A549 (cell line): ENCODE measurements around the gene HECTD4. TPM values are rescaled to one million over a fixed set of nuclear protein-coding genes. Genes with fewer than 3 reads are reported as not detected.

Experiments
- ATAC-seq, 2 experiments: fragments of 200-7000 bp in 1 of 2; fragments of >200 bp in 1 of 2; cut with Nextera tagmentation in 1 of 2; cut with Tn5 transposase in 1 of 2; 3 replicates each; pipeline versions ENCODE4 v1.8.0 to v1.9.1; 2018 to 2020; ENCODE audit warnings: mild to moderate bottlenecking in 1 of 2, moderate library complexity in 1 of 2
- CTCF ChIA-PET: fragments of 300-600 bp; sonication (Branson Sonifier 250); formaldehyde crosslinking; extraction: SDS; loops from one replicate; lab custom pipeline; 2021; ENCODE audit warnings: antibody characterized with exemption, inconsistent platforms; lab: Yijun Ruan, JAX
- POLR2A ChIA-PET: fragments of 350-600 bp; formaldehyde crosslinking; extraction: SDS; loops from one replicate; lab custom pipeline; 2021; ENCODE audit warnings: antibody characterized with exemption, inconsistent platforms; lab: Yijun Ruan, JAX
- DNase-seq, 2 experiments: peaks; one replicate each; pipeline versions ENCODE4 v3.0.0 to v3.0.0-alpha.2; 2011 to 2016; ENCODE audit warnings: low read depth in 1 of 2, low spot score in 1 of 2
- FAIRE-seq: peaks from 2 replicates; lab custom pipeline; 2011; peaks lifted over from hg19 to GRCh38; lab: Jason Lieb, UNC
- H3K27ac ChIP-seq, 2 experiments: fragments of >200 bp; sonication (Bioruptor Twin); formaldehyde crosslinking; 3 replicates each; pipeline ENCODE4 v1.5.1; 2016 to 2017
- H3K4me1 ChIP-seq: fragments of >200 bp; sonication (Bioruptor Twin); formaldehyde crosslinking; 3 replicates; pipeline ENCODE4 v1.6.1; 2016
- H3K4me2 ChIP-seq: fragments of >200 bp; sonication (Bioruptor Twin); formaldehyde crosslinking; 3 replicates; pipeline ENCODE4 v1.6.1; 2016
- H3K4me3 ChIP-seq: fragments of >200 bp; sonication (Bioruptor Twin); formaldehyde crosslinking; 3 replicates; pipeline ENCODE4 v1.5.1; 2016
- H3K9me3 ChIP-seq: fragments of >200 bp; sonication (Bioruptor Twin); formaldehyde crosslinking; 3 replicates; pipeline ENCODE4 v1.6.1; 2016
- BHLHE40 ChIP-seq: IDR thresholded peaks from 2 replicates; pipeline ENCODE4 v1.6.1; 2012; ENCODE audit warnings: low read depth, low read length, inconsistent platforms
- EHF ChIP-seq: fragments of 250-450 bp; sonication (Bioruptor Pico); IDR thresholded peaks from 2 replicates; pipeline ENCODE4 v1.5.0; 2020; ENCODE audit warnings: mild to moderate bottlenecking
- ESRRA ChIP-seq: fragments of 150-350 bp; IDR thresholded peaks from 2 replicates; pipeline ENCODE4 v1.6.1; 2014; ENCODE audit warnings: mild to moderate bottlenecking, low read length, borderline replicate concordance
- FOXS1 ChIP-seq: fragments of 250-450 bp; sonication (Bioruptor Pico); IDR thresholded peaks from 2 replicates; pipeline ENCODE4 v1.5.0; 2020; ENCODE audit warnings: mild to moderate bottlenecking, moderate library complexity
- MAZ ChIP-seq: fragments of 150-350 bp; IDR thresholded peaks from 2 replicates; pipeline ENCODE4 v1.6.1; 2014; ENCODE audit warnings: antibody characterized with exemption, low read depth, low read length, borderline replicate concordance
- MYC ChIP-seq: IDR thresholded peaks from 2 replicates; pipeline ENCODE4 v1.6.1; 2012; ENCODE audit warnings: mild to moderate bottlenecking, inconsistent platforms, low read length, improper control_type of control experiment, borderline replicate concordance
- POLR2AphosphoS2 ChIP-seq: conservative IDR thresholded peaks from 2 replicates; pipeline ENCODE4 v1.6.1; 2012; ENCODE audit warnings: low read length, improper control_type of control experiment, inconsistent platforms
- RAD21 ChIP-seq, 2 experiments: fragments of >200 bp in 1 of 2; sonication (Bioruptor Twin) in 1 of 2; formaldehyde crosslinking in 1 of 2; IDR thresholded peaks in 1 of 2; conservative IDR thresholded peaks in 1 of 2; 2 replicates in 1 of 2; 3 replicates in 1 of 2; pipeline ENCODE4 v1.6.1; 2012 to 2018; ENCODE audit warnings: inconsistent platforms in 1 of 2
- RCOR1 ChIP-seq: fragments of 150-350 bp; IDR thresholded peaks from 2 replicates; pipeline ENCODE4 v1.6.1; 2014; ENCODE audit warnings: antibody characterized with exemption, low read length, low read depth
- SMC3 ChIP-seq: fragments of >200 bp; sonication (Bioruptor Twin); formaldehyde crosslinking; IDR thresholded peaks from 3 replicates; pipeline ENCODE4 v1.6.1; 2018; ENCODE audit warnings: inconsistent platforms
- TP53 ChIP-seq: fragments of 250-450 bp; sonication (Bioruptor Pico); IDR thresholded peaks from 2 replicates; pipeline ENCODE4 v1.5.0; 2021; ENCODE audit warnings: mild to moderate bottlenecking, moderate library complexity
- ZNF302 ChIP-seq: fragments of 250-450 bp; sonication (Bioruptor Pico); IDR thresholded peaks from 2 replicates; pipeline ENCODE4 v1.9.0; 2021; ENCODE audit warnings: inconsistent platforms, mild to moderate bottlenecking, moderate library complexity
- ZSCAN20 ChIP-seq: fragments of 250-450 bp; sonication (Bioruptor Pico); IDR thresholded peaks from 2 replicates; pipeline ENCODE4 v1.8.0; 2022; ENCODE audit warnings: mild to moderate bottlenecking, moderate library complexity
- WGBS: methylation state at CpG from one replicate; pipeline ENCODE4 v1.1.6; 2017; ENCODE audit errors: missing lambda C conversion rate; 5-methylcytosine and 5-hydroxymethylcytosine counted together
- polyA plus RNA-seq, 4 experiments: library from polyadenylated mRNA; depleted of rRNA in 3 of 4; stranded (reverse); fragments of >200 nt; fragmentation: RNase III in 1 of 4; extraction: RNeasy Plus Mini Kit Qiagen cat#74134 plus additional on column Dnase treatment in 1 of 4; gene quantifications; 2 replicates in 3 of 4; 3 replicates in 1 of 4; pipeline ENCODE4 v1.2.3, GENCODE V29; 2011 to 2017
- TF ChIP-seq, protein P1 (sequence below): fragments of >200 bp; sonication (Bioruptor Twin); formaldehyde crosslinking; IDR thresholded peaks from 2 replicates; pipeline ENCODE4 v1.6.1; 2016
- TF ChIP-seq, protein P2 (sequence below): IDR thresholded peaks from 2 replicates; pipeline ENCODE4 v1.6.1; 2012; ENCODE audit warnings: low read depth, borderline replicate concordance
- TF ChIP-seq, protein P3 (sequence below): fragments of 250-450 bp; sonication (Bioruptor Pico); IDR thresholded peaks from 2 replicates; pipeline ENCODE4 v1.5.0; 2021; ENCODE audit warnings: mild to moderate bottlenecking, moderate library complexity, borderline replicate concordance
- TF ChIP-seq, protein P4 (sequence below): fragments of >200 bp; sonication (Bioruptor Twin); formaldehyde crosslinking; IDR thresholded peaks from 3 replicates; pipeline ENCODE4 v1.5.1; 2016

HECTD4 gene
- polyA plus RNA-seq, 2 of the 4 experiments (the other 2 are of a cell fraction): 9.9 to 14.7 TPM

DNA sequence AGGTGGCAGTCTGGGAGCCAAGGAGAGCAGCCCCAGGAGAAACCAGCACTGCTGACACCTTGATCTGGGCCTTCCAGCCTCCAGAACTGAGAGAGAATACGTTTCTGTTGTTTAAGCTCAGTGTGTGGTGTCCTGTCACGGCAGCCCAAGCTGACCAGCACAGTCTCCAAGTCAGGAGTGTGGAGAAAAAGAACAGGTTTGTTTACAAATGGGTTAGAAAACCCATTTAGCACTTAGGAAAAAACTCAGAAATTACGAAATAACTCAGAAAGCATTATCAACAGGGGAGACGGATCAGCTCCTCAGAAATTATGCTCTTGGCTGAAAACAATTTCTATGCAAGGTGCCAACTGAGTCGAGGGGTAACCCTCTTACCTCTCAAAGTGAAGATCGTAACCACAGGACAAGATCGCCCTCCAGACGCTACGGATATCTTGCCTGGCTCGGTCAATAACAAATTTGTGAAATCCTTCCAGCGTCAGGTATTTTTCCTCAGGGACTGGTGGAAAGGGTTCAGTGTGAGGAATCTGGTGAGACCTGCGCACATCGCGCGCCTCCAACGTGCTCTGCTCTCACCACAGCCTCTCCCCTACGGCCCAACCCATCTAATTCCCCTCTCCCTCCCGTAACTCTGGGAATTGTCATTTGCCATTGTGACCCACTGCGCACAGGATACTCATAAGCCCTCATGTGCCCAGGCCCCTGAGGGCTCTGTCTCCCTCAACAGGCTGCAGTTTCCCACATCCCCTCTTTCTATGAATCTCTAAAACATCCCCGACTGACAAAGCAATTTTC, 206.7 kb downstream of the HECTD4 start:
- no peaks in the 10 kb centered on the region for H3K9me3 ChIP-seq
- H3K4me1 ChIP-seq: no peaks in the 10 kb centered on the region
- no peak for ATAC-seq
- TF ChIP-seq, protein P1, sequence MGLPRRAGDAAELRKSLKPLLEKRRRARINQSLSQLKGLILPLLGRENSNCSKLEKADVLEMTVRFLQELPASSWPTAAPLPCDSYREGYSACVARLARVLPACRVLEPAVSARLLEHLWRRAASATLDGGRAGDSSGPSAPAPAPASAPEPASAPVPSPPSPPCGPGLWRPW: no peak
- no peak overlapping the region for H3K27ac ChIP-seq
- CTCF ChIA-PET: interaction anchor here (0.8 to 1.5 kb wide), 3 partner anchors 11 to 22 kb away, joined by 3 to 6 read pairs (median 3); no protein-coding TSS in a partner anchor
- no peak for DNase-seq
- 90% methylated on average over 20 of the region's 20 CpGs for WGBS
- POLR2A ChIA-PET: no interaction called here
- H3K4me2 ChIP-seq: no peak overlapping the region
- H3K4me3 ChIP-seq: no peak overlapping the region
- FAIRE-seq: no peak

DNA sequence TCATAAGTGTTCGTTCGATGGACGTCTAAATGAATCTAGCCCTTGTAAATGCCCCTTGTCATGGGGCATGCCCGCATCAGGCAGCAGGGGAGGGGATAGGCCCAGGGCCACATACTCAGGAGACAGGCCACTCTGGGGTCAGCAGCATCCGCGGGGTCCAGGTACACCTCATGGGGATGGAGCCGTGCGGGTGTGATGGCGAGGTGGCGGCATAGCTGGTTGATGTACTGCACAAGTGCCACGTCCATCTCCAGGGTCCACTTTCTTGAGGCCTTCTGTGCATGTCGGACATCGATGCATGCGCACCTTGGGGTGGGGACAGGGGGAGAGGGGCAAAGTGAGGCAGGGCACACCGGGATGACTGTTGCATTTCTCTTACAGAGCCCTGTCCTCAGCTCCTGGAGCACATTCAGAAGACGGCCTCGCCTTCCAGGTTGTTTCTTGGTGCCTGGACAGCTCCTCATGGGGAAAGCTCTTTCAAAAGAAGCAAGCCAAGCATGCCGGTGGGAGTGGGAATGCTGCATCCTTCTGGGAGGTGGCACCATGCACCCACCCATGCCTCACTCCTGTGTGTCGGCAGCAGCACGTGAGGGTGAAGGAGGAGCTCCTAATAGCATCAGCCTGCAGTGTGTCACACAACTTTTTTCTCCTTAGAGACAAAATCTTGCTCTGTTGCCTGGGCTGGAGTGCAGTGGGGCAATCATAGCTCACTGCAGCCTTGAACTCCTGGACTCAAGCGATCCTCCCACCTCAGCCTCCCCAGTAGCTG, 209.5 kb downstream of the HECTD4 start:
- DNase-seq (no peak), FAIRE-seq (no peak), ATAC-seq (no peak)
- no peak for TF ChIP-seq BHLHE40
- Histone ChIP-seq H3K4me3 (no peak overlapping the region), H3K4me2 (no peak overlapping the region), H3K4me1 (no peaks in the 10 kb centered on the region), H3K9me3 (no peaks in the 10 kb centered on the region), H3K27ac (no peak overlapping the region)
- ChIA-PET POLR2A (no interaction called here), CTCF (interaction anchor here (0.9 to 2.1 kb wide), 4 partner anchors 10 to 228 kb away, joined by 3 to 7 read pairs (median 4); no protein-coding TSS in a partner anchor)
- WGBS: 93% methylated on average over 15 of the region's 21 CpGs

DNA sequence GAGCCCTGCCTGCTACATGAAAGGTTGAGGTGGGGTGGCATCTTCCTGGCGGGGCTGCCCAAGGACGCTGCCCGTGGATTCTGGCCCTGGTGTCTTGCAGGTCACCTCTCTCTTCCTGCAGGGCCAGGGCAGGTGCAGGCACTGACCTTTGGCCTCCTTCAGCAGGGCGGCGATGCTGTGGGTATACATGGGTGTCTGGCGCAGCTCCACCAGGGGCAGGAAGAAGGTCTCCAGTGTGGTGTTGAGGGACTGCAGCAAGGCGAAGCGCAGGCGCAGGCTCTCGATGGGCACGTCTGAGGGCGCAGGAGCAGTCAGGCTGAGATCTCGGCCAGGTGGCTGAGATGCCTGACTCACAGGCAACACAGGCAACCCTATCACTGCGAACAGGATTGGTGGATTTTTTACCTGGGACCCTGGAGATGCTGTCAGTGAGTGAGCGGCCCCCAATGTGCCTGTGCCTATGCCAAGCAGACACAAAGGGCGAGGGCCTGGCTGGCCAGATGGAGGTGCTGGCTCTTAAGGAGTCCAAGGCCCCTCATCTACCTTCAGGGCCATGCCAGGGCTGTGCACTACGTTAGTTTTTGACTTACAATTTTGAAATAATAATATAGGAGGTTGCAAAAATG, 211.1 kb downstream of the HECTD4 start:
- Histone ChIP-seq H3K4me1 (no peaks in the 10 kb centered on the region), H3K27ac (no peak overlapping the region), H3K9me3 (no peaks in the 10 kb centered on the region), H3K4me2 (no peak overlapping the region), H3K4me3 (no peak overlapping the region)
- CTCF ChIA-PET: interaction anchor here (0.6 to 2.1 kb wide), 3 partner anchors 27 to 489 kb away, joined by 4 to 7 read pairs (median 4); no protein-coding TSS in a partner anchor
- WGBS: 87% methylated on average over 16 of the region's 17 CpGs
- DNase-seq (no peak), ATAC-seq (no peak), FAIRE-seq (no peak)
- TF ChIP-seq MAZ: no peak
- no peak for TF ChIP-seq ZSCAN20 (CRISPR knock-in tag)
- no peak for TF ChIP-seq ZNF302
- no peak for TF ChIP-seq POLR2AphosphoS2
- TF ChIP-seq MYC: no peak
- no peak for TF ChIP-seq EHF (CRISPR knock-in tag)
- TF ChIP-seq FOXS1: no peak
- TF ChIP-seq, protein P2, sequence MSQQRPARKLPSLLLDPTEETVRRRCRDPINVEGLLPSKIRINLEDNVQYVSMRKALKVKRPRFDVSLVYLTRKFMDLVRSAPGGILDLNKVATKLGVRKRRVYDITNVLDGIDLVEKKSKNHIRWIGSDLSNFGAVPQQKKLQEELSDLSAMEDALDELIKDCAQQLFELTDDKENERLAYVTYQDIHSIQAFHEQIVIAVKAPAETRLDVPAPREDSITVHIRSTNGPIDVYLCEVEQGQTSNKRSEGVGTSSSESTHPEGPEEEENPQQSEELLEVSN: no peak
- TF ChIP-seq, protein P3, sequence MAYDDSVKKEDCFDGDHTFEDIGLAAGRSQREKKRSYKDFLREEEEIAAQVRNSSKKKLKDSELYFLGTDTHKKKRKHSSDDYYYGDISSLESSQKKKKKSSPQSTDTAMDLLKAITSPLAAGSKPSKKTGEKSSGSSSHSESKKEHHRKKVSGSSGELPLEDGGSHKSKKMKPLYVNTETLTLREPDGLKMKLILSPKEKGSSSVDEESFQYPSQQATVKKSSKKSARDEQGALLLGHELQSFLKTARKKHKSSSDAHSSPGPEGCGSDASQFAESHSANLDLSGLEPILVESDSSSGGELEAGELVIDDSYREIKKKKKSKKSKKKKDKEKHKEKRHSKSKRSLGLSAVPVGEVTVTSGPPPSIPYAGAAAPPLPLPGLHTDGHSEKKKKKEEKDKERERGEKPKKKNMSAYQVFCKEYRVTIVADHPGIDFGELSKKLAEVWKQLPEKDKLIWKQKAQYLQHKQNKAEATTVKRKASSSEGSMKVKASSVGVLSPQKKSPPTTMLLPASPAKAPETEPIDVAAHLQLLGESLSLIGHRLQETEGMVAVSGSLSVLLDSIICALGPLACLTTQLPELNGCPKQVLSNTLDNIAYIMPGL (CRISPR knock-in tag): no peak
- no peak for TF ChIP-seq TP53 (CRISPR knock-in tag)
- POLR2A ChIA-PET: no interaction called here

DNA sequence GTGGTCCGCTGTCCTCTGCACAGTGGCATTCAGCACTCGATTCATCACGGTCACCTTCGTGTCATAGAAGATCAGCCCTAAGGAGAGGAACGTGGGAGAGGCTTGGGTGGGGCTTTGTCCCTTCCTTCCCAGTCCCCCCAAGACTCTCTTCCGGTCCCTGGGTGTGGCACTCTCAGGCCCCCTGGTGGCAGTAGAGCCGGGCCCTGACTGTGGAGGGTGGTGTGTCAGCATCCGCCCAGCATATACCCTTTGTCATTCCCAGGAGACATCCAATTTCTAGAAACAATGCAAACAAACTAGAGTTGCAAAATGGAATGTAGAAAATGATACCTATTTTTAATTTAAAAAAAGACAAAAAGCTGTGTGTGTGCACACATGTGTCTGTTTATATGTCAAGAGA, 211.9 kb downstream of the HECTD4 start:
- no peak overlapping the region for H3K27ac ChIP-seq
- H3K4me2 ChIP-seq: no peak overlapping the region
- ATAC-seq: peak; percentile 58 to 79; a peak in 5 of 6 replicates
- POLR2A ChIA-PET: no interaction called here
- 73% methylated on average over 8 of the region's 8 CpGs for WGBS
- no peaks in the 10 kb centered on the region for H3K4me1 ChIP-seq
- CTCF ChIA-PET: interaction anchor here (0.6 to 1.0 kb wide), 2 partner anchors 49 to 488 kb away, joined by 4 read pairs; no protein-coding TSS in a partner anchor
- H3K9me3 ChIP-seq: no peaks in the 10 kb centered on the region
- peak; percentile 44 to 68 for TF ChIP-seq RAD21 (conservative IDR thresholded peaks at IDR 0.05 in 1 of 2, IDR thresholded peaks at IDR 0.05 in 1 of 2)
- TF ChIP-seq SMC3: peak; percentile 51
- no peak for TF ChIP-seq RCOR1
- TF ChIP-seq ESRRA: no peak
- TF ChIP-seq BHLHE40: no peak
- TF ChIP-seq, protein P2: no peak
- TF ChIP-seq, protein P4, sequence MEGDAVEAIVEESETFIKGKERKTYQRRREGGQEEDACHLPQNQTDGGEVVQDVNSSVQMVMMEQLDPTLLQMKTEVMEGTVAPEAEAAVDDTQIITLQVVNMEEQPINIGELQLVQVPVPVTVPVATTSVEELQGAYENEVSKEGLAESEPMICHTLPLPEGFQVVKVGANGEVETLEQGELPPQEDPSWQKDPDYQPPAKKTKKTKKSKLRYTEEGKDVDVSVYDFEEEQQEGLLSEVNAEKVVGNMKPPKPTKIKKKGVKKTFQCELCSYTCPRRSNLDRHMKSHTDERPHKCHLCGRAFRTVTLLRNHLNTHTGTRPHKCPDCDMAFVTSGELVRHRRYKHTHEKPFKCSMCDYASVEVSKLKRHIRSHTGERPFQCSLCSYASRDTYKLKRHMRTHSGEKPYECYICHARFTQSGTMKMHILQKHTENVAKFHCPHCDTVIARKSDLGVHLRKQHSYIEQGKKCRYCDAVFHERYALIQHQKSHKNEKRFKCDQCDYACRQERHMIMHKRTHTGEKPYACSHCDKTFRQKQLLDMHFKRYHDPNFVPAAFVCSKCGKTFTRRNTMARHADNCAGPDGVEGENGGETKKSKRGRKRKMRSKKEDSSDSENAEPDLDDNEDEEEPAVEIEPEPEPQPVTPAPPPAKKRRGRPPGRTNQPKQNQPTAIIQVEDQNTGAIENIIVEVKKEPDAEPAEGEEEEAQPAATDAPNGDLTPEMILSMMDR: peak; percentile 38; the same call in 2 of the 3 replicates
- no peak for FAIRE-seq
- no peak overlapping the region for H3K4me3 ChIP-seq
- DNase-seq: peak; percentile 30 to 49
